Measurements from ENCODE around the gene SLC22A17. TPM values are rescaled to one million over a fixed set of nuclear protein-coding genes. Genes with fewer than 3 reads are reported as not detected.

The SLC22A17 gene
- total and polyA plus RNA-seq, 2 of the 13 experiments (the other 11 are each of a cell fraction or from before 2014, with no cell fraction given) = 0.95 to 1.1 TPM

DNA sequence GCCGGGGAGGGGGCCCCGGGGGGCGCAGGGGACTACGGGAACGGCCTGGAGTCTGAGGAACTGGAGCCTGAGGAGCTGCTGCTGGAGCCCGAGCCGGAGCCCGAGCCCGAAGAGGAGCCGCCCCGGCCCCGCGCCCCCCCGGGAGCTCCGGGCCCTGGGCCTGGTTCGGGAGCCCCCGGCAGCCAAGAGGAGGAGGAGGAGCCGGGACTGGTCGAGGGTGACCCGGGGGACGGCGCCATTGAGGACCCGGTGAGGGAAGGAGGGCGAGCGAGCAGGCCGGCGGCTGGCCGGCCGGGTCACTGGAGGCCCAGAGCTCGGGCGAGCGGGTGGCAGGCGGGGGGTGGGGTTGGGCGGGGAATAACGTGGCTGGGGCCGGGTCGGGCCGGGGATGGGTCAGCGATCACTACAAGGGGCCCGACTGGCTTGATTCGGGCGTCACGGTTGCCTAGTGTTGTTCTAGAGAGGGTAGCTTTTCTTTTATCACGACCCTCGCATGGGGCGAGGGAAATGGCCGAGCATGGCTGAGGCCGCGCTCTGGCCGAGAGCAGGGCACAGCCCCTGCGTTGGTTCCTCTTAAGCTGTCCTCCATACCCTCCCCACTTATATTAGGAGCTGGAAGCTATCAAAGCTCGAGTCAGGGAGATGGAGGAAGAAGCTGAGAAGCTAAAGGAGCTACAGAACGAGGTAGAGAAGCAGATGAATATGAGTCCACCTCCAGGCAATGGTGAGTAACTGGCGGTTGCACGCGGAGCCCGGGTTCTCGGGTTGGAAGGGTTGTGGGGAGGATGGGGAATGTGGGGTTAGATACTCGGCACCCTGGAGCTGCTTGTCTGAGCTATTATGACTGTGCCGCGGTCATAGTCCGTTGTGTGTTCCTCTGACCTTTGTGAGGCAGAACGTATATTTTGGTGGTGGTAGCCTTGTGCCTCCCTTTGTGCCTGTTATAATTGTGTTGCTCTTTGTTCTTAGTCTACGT, 30.8 kb downstream of the SLC22A17 start (continued):
- TF ChIP-seq, protein P1, sequence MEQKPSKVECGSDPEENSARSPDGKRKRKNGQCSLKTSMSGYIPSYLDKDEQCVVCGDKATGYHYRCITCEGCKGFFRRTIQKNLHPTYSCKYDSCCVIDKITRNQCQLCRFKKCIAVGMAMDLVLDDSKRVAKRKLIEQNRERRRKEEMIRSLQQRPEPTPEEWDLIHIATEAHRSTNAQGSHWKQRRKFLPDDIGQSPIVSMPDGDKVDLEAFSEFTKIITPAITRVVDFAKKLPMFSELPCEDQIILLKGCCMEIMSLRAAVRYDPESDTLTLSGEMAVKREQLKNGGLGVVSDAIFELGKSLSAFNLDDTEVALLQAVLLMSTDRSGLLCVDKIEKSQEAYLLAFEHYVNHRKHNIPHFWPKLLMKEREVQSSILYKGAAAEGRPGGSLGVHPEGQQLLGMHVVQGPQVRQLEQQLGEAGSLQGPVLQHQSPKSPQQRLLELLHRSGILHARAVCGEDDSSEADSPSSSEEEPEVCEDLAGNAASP (CRISPR knock-in tag; IDR thresholded peaks at IDR 0.05; ENCODE audit: borderline replicate concordance) = peak; percentile 48
- TF ChIP-seq ISL2 (CRISPR knock-in tag; IDR thresholded peaks at IDR 0.05) = peak; percentile 77
- TF ChIP-seq, protein P2, sequence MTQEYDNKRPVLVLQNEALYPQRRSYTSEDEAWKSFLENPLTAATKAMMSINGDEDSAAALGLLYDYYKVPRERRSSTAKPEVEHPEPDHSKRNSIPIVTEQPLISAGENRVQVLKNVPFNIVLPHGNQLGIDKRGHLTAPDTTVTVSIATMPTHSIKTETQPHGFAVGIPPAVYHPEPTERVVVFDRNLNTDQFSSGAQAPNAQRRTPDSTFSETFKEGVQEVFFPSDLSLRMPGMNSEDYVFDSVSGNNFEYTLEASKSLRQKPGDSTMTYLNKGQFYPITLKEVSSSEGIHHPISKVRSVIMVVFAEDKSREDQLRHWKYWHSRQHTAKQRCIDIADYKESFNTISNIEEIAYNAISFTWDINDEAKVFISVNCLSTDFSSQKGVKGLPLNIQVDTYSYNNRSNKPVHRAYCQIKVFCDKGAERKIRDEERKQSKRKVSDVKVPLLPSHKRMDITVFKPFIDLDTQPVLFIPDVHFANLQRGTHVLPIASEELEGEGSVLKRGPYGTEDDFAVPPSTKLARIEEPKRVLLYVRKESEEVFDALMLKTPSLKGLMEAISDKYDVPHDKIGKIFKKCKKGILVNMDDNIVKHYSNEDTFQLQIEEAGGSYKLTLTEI (CRISPR knock-in tag; conservative IDR thresholded peaks at IDR 0.05) = no peak
- peak; percentile 96; the same call in 1 of the 2 replicates for TF ChIP-seq ZSCAN20 (CRISPR knock-in tag; IDR thresholded peaks at IDR 0.05; ENCODE audit: borderline replicate concordance)
- TF ChIP-seq ZFP62 (CRISPR knock-in tag; IDR thresholded peaks at IDR 0.05) = no peak
- no peak for TF ChIP-seq SMC3 (IDR thresholded peaks at IDR 0.05; ENCODE audit: low read length)
- no peak for TF ChIP-seq HDAC6 (IDR thresholded peaks at IDR 0.05; ENCODE audit: low read depth, low read length)
- TF ChIP-seq, protein P3, sequence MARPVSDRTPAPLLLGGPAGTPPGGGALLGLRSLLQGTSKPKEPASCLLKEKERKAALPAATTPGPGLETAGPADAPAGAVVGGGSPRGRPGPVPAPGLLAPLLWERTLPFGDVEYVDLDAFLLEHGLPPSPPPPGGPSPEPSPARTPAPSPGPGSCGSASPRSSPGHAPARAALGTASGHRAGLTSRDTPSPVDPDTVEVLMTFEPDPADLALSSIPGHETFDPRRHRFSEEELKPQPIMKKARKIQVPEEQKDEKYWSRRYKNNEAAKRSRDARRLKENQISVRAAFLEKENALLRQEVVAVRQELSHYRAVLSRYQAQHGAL (CRISPR knock-in tag; IDR thresholded peaks at IDR 0.05; ENCODE audit: not compliant biosample characterization) = peak; percentile 70
- TF ChIP-seq, protein P4, sequence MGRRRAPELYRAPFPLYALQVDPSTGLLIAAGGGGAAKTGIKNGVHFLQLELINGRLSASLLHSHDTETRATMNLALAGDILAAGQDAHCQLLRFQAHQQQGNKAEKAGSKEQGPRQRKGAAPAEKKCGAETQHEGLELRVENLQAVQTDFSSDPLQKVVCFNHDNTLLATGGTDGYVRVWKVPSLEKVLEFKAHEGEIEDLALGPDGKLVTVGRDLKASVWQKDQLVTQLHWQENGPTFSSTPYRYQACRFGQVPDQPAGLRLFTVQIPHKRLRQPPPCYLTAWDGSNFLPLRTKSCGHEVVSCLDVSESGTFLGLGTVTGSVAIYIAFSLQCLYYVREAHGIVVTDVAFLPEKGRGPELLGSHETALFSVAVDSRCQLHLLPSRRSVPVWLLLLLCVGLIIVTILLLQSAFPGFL (CRISPR knock-in tag; IDR thresholded peaks at IDR 0.05) = 0 out of 2 replicates have a peak, but pooled peaks have one; percentile 30
- TF ChIP-seq, protein P5, sequence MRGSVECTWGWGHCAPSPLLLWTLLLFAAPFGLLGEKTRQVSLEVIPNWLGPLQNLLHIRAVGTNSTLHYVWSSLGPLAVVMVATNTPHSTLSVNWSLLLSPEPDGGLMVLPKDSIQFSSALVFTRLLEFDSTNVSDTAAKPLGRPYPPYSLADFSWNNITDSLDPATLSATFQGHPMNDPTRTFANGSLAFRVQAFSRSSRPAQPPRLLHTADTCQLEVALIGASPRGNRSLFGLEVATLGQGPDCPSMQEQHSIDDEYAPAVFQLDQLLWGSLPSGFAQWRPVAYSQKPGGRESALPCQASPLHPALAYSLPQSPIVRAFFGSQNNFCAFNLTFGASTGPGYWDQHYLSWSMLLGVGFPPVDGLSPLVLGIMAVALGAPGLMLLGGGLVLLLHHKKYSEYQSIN (CRISPR knock-in tag; IDR thresholded peaks at IDR 0.05; ENCODE audit: borderline replicate concordance) = no peak
- TF ChIP-seq, protein P6, sequence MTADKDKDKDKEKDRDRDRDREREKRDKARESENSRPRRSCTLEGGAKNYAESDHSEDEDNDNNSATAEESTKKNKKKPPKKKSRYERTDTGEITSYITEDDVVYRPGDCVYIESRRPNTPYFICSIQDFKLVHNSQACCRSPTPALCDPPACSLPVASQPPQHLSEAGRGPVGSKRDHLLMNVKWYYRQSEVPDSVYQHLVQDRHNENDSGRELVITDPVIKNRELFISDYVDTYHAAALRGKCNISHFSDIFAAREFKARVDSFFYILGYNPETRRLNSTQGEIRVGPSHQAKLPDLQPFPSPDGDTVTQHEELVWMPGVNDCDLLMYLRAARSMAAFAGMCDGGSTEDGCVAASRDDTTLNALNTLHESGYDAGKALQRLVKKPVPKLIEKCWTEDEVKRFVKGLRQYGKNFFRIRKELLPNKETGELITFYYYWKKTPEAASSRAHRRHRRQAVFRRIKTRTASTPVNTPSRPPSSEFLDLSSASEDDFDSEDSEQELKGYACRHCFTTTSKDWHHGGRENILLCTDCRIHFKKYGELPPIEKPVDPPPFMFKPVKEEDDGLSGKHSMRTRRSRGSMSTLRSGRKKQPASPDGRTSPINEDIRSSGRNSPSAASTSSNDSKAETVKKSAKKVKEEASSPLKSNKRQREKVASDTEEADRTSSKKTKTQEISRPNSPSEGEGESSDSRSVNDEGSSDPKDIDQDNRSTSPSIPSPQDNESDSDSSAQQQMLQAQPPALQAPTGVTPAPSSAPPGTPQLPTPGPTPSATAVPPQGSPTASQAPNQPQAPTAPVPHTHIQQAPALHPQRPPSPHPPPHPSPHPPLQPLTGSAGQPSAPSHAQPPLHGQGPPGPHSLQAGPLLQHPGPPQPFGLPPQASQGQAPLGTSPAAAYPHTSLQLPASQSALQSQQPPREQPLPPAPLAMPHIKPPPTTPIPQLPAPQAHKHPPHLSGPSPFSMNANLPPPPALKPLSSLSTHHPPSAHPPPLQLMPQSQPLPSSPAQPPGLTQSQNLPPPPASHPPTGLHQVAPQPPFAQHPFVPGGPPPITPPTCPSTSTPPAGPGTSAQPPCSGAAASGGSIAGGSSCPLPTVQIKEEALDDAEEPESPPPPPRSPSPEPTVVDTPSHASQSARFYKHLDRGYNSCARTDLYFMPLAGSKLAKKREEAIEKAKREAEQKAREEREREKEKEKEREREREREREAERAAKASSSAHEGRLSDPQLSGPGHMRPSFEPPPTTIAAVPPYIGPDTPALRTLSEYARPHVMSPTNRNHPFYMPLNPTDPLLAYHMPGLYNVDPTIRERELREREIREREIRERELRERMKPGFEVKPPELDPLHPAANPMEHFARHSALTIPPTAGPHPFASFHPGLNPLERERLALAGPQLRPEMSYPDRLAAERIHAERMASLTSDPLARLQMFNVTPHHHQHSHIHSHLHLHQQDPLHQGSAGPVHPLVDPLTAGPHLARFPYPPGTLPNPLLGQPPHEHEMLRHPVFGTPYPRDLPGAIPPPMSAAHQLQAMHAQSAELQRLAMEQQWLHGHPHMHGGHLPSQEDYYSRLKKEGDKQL (CRISPR knock-in tag; IDR thresholded peaks at IDR 0.05; ENCODE audit: low read depth) = no peak
- TF ChIP-seq, protein P7, sequence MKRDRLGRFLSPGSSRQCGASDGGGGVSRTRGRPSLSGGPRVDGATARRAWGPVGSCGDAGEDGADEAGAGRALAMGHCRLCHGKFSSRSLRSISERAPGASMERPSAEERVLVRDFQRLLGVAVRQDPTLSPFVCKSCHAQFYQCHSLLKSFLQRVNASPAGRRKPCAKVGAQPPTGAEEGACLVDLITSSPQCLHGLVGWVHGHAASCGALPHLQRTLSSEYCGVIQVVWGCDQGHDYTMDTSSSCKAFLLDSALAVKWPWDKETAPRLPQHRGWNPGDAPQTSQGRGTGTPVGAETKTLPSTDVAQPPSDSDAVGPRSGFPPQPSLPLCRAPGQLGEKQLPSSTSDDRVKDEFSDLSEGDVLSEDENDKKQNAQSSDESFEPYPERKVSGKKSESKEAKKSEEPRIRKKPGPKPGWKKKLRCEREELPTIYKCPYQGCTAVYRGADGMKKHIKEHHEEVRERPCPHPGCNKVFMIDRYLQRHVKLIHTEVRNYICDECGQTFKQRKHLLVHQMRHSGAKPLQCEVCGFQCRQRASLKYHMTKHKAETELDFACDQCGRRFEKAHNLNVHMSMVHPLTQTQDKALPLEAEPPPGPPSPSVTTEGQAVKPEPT (CRISPR knock-in tag; IDR thresholded peaks at IDR 0.05; ENCODE audit: low read depth) = no peak
